Activated T-helper 1 cell treated with Interleukin-2 at 50 U/mL for 16 hours (primary cell): ENCODE results near the gene NDUFAF2.
"Not testable (repeated sequence)": the region's sequence is repeated elsewhere in the genome, so short reads cannot be mapped to it uniquely, and the experiment has no call there.

ENCODE experiments used
- DNase-seq: peaks from one replicate; pipeline ENCODE4 v3.0.0-alpha.2; 2020; ENCODE audit warnings: low read depth

Gene NDUFAF2, protein sequence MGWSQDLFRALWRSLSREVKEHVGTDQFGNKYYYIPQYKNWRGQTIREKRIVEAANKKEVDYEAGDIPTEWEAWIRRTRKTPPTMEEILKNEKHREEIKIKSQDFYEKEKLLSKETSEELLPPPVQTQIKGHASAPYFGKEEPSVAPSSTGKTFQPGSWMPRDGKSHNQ

DNA sequence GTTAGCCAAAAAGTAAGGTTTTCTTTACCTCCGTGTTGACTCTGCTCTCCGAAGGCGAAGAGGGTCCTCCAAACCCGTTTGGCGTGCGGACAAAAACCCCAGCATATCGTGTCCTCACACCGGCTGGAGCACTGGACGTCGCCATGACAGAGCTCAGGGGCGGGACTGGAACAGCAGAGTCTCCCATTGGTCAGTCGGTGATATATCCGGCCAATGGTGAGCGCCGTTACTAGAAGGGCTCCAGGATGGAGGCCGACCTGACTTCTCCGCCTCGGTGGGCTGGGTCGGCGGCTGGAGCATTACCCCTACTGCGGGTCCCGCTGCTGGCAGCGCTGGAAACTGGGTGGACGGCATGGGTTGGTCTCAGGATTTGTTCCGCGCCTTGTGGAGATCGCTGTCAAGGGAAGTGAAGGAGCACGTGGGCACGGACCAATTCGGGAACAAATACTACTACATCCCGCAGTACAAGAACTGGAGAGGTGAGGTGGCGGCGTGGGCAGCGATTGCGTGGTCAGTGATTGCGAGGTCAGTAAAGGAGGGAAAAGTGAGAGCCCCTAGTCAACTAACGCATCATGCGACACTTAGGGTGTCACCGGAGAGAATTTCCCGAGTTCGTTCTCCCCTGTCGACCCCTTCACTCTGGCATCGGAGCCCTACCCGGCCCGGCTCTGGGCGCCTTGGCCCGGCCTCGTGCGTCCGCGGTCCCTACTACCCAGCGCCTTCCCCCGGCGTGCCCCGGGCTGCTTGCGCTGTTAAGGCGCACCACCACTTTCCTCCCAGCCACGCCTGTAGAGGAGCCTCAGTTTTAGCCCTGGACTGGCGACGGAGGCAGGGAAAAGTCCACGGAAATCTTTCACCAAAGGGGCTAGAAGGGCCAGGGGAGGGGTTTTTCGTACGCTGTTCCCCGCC lies at the start of gene NDUFAF2, which contains the start of gene ERCC8:
Gene NDUFAF2, plus strand, starts transcription at position 302 of the 909 bp plus-strand sequence. Its CDS starts 51 bp downstream, at position 353.
Gene ERCC8, minus strand, starts transcription at position 167 of the 909 bp plus-strand sequence. Its CDS starts 62 bp downstream, at position 105.
- peak; percentile 72 for DNase-seq

DNA sequence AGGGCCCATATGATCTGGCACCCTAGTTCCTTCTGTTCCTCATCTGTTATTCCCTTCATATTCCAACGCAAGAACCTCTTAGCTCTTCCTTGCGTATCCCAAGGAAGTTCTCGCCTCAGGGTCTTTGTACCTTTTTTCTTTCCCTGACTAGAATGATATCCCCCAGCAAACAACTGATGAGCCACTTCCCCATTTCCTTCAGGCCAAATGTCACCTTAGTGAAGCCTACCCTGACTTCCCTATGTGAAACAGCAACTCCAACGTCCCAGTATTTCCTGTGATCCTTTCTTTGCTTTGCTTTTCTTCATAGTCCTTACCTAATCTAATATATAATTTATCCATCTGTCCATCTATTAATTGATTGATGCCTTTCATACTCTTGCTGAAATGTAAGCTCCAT lies 48.0 kb upstream of the NDUFAF2 start:
- DNase-seq, result no peak

DNA sequence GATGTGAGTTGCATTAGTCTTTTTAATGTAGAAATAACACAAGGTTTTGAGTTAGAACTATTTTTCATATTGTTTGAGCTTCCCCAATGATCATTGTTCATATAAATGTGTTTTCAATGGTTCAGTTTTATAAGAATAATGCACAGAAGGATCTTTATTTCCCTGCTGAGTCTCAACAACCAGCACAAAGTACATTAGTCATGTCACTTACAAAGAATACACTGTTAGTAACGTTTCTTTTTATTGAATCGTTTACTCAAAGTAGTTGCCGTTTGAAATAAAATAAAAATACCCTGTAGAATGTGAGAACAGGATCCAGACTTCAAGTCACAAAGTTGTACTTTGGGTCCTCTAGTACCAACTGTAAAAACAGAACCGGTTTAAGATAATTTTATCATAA lies 41.6 kb upstream of the NDUFAF2 start:
- no peak for DNase-seq

DNA sequence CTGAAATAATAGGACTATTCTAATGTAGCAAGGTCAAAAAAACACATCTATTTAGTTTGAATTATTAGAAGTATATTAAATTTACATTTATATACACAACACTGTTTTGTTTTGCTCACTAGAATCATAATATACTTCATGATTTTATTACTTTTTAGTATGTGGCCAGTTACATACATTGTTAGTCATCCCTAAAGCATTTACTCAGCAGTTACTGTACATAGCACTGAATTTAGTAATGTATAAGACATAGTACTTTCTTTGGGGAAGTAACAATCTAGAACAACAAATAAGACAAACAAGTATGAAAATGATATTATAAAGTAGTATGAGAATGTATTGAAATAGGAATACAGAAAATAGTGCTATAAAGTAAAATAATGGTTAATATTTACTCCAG lies 28.4 kb upstream of the NDUFAF2 start:
- DNase-seq, result no peak

DNA sequence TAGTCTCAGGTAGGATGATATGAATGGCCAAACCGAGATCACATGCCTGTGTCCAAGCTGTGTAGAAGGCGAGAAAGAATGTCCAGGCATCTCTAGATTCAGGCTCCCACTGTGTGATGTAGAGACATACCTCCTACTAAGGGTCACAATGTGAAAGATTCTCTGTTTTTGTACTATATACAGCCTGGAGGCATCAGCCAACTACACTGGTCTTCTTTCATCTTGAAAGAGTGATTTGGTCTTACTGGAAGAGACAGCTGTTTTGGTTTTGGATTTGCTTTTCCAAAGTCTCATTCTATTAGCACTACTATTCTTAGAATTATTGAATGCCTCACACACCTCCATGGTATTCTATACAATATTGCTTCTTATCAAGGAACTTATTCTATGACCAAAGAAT lies 26.5 kb upstream of the NDUFAF2 start:
- DNase-seq, result no peak

DNA sequence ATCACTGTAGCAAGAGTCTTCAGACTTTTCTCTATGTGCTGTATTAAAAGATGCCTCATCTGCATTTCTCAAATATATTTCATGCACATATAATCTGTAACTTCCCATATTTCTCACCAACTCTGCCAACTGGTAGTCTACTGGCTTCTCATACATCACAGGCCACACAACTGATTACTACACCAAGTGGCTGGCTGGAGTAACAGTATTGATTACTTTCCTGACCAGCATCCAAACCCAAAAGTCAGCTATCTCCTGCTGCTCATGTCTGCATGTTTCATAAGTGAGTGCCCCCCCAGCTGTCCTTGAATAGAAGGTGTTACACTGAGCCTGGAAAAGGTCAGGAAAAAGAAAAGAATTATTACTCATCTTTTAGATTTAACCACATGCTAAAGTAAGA lies 17.6 kb upstream of the NDUFAF2 start:
- DNase-seq, result no peak

DNA sequence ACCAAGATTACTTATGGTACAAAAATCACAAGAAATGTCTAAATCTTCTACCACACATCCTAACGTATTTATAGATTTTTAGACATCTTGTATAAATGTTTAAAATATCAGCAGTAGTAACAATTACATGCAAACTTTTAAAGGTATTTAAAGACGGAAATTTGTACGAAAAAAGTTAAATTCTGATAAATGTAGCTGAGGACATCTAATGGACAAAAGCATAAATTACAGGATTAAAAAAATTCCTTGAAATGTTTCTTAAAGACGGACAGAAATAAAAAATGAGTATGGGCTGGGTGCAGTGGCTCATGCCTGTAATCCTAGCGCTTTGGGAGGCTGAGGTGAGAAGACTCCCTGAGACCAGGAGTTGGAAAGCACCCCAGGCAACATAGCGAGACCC lies 16.0 kb upstream of the NDUFAF2 start:
- no peak for DNase-seq

DNA sequence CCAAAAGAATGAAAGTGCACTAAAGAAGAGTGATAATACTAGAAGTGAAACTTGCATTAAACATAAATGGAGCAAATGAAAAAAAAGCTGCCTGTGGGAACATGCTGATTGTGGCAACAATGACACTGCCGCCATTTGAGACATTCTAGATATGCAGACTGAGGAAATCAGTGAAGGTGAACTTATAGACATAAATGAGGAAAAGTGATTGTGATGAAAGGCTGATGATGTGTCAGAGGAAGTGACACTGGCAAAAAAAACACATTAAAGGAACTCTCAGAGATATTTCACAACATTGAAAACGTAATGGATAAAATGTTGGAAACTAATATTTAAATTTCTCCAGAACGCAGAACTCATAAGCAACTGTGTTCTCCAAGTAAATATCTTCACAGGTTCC lies 1.4 kb upstream of the NDUFAF2 start:
- DNase-seq, result no peak

DNA sequence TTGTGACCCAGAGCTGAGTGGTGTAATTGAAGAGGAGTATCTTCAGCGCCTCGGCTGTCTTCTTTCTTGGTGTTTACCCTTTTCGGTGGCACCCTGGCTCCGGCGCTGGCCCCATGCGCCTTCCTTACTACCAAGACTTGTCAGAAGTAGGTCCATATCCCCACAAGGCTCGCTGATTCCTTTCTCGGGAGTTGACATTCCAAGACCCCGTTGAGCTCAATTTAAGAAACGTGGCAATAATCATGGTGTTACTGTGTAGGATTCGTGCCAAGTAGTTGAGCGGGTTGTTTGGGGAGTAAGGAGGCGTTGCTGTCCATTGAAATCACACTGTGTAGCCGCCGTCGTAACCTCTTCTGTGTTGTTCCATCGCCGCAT lies 795 bp downstream of the NDUFAF2 start:
- DNase-seq, result no peak

DNA sequence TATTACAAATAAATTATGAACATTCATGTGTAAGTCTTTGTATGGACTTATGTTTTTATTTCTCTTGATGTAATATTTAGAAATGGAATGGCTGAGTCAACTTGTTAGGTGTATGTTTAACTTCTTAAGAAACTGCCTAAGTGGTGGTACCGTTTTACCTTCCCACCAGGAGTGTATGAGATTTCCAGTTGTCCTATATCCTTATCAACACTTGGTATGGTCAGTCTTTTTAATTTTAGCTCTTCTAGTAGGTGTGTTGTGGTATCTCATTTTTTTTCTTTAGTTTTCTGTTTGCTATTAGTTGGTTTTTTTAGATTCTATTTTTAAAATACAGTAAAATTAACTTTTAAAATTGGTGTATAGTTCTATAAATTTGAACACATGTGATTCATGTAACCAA lies 3.7 kb downstream of the NDUFAF2 start:
- DNase-seq, result no peak

DNA sequence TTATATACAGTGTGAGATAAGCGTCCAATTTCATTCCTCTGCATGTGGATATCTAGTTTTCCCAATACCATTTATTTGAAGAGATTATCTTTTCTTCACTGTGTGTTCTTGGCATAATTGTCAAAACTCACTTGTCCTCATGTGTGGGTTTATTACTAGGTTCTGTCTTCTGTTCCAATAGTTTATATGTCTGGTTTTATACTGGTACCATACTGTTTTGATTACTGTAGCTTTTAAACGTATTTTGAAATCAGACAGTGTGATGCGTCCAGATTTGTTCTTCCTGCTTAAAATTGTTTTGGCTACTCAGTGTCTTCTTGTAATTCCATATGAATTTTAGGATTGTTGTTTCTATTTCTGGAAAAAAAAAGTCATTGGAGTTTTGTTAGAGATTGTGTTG lies 10.2 kb downstream of the NDUFAF2 start:
- no peak for DNase-seq

DNA sequence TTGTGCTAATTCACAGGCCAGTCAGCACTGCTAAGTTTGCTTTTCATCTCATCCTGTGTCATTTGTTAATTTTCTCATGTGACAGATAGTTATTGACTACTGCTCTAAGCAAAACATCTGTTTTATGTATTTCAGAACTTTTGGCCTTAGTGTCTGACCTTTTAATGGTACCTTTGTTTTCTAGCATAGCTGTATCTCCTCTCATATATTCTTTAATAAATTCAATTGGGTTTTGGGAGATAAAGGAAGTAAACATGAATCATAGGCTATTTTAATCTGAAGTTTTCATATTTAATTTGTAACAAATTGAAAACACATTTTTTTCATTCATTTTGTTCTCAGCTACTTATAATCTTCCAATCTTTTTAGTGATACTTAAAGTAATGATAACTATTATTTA lies 13.1 kb downstream of the NDUFAF2 start:
- no peak for DNase-seq

DNA sequence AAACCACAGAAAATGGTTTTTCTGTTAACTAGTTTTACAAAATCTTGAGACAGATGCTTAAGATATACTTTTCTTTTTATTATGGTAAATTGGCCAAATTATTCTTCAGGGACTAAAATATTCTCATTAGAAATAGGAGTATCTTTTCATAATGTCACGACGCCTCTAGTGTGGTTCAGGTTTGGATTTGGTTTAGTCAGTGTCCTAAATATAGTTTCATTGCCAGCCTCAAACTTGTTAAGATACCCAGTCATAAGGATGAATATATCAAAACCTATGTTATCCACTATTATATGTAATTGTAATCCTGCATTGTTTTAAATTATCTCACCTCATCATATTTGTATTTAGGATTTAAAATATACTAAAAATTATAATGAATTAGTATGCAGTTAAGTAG lies 13.7 kb downstream of the NDUFAF2 start:
- no peak for DNase-seq

DNA sequence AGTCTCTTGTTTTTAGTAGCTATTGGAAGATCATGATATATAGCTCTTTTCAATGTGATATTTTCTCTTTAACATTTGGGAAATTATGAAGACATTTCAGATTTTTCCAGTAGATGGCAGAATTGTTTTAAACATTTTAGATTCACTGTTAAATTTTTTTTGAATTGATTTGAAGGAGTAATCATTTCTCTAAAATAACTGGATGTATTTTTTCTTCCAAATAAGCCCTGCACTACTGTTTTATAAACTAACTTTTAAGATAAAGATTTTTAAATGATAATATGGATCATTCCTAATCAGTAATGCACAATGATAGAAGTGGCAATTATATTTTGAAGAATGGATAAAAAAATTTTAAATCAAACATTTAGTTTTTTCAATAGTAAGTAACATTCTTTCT lies 14.2 kb downstream of the NDUFAF2 start:
- DNase-seq, result no peak

DNA sequence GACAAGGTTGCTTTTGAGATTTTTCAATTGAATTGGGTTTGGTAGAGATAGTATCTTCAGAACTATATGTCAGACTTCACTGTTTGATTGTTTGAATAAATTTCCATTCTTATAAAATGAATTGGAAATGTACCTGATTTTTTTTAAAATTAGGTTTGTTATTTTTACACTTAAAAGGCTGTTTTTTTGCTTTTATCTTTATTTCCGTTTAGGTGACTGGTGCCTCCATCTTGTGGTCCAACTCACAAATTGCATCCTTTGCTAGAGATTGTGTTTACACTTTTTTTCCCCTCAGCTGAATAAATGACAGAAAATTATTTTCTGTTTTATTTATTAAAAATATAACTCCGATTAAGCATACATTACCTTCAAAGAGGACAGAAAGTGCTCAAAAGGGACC lies 15.6 kb downstream of the NDUFAF2 start:
- no peak for DNase-seq

DNA sequence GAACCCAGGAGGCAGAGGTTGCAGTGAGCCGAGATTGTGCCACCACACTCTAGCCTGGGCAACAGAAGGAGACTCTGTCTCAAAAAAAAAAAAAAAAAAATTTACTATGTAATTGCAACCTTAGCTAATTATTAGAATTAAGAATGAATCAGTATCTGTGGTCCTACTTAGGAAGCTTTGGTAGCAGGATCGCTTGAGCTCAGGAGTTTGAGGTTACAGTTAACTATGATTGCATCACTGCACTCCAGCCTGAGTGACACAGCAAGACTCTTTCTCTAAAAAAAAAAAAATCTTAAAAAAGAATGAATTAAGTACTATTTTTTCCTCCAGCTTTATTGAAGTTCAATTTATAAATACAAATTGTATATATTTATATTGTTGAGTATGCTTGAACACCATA lies 16.7 kb downstream of the NDUFAF2 start:
- no peak for DNase-seq

DNA sequence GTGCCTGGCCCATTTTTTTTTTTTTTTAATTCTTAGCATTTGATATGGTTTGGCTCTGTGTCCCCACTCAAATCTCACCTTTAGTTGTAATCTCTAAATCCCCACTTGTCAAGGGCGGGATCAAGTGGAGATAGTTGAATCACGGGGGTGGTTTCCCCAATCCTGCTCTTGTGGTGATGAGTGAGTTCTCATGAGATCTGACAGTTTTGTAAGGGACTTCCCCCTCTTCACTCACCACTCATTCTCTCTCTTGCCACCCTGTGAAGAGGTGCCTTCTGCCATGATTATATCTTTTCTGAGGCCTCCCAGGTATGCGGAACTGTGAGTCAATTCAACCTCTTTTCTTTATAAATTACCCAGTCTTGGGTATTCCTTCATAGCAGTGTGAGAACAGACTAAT lies 27.2 kb downstream of the NDUFAF2 start:
- no peak for DNase-seq

DNA sequence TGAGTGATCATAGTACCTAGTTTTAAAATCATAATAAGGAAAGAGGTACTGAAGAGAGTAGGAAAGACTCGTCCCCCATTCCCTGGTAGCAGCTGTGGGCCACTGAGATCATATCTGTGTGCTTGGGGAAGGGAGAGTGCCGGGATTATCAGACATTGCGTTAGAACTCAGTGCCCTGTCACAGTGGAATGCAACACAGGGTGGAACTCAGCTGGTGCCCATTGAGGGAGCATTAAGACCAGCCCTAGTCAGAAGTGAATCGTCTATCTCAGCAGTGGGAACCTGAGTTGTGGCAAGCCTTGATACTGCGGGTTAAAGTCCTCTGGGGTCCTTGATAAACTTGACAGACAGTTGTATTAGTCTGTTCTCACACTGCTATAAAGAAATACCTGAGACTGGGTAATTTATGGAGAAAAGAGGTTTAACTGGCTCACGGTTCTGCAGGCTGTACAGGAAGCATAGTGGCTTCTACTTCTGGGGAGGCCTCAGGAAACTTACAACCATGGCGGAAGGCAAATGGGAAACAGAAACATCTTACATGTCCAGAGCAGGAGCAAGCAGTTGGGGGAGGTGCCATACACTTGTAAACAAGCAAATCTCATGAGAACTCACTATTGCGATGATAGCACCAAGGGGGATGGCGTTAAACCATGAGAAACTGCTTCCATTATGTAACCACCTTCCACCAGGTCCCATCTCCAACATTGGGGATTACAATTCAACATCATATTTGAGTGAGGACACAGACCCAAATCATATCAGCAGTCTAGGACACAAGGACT lies 33.1 kb downstream of the NDUFAF2 start:
- DNase-seq, result no peak

DNA sequence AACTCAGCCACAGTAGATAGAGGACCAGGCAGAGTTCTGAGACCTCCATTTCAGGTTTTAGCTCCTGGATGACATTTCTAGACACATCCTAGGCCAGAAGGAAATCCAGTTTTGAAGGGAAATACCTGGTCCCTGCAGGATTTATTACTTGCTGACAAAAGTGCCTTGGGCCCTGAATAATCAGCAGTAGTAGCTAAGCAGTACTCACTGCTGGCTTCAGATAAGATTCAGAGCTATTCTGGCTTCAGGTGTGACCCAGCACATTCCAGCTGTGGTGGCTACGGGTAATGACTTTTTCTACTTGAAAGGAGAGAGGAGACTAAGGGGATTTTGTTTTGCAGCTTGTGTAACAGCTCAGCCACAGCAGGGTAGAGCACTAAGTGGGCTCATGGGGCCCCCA lies 34.0 kb downstream of the NDUFAF2 start:
- no peak for DNase-seq

DNA sequence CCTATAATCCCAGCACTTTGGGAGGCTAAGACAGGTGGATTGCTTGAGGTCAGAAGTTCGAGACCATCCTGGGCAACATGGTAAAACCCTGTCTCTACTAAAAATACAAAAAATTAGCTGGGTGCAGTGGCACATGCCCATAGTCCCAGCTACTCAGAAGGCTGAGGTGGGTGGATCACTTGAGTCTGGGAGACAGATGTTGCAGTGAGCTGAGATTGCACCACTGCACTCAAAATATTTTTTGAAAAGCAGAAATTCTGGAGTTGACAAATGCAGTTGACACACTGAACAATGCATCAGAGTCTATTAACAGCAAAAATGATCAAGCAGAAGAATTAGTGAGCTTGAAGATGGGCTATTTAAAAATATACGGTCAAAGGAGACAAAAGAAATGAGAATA lies 35.5 kb downstream of the NDUFAF2 start:
- DNase-seq, result no peak

DNA sequence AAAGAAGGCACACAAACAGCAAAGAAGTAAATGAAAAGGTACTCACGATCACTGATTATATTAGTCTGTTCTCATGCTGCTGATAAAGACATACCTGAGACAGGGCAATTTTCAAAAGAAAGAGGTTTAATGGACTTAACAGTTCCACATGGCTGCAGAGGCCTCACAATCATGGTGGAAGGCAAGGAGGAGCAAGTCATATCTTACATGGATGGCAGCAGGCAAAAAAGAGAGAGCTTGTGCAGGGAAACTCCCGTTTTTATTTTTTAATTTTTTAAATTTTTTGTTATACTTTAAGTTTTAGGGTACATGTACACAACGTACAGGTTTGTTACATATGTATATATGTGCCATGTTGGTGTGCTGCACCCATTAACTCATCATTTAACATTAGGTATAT lies 37.1 kb downstream of the NDUFAF2 start:
- not testable (repeated sequence) for DNase-seq

DNA sequence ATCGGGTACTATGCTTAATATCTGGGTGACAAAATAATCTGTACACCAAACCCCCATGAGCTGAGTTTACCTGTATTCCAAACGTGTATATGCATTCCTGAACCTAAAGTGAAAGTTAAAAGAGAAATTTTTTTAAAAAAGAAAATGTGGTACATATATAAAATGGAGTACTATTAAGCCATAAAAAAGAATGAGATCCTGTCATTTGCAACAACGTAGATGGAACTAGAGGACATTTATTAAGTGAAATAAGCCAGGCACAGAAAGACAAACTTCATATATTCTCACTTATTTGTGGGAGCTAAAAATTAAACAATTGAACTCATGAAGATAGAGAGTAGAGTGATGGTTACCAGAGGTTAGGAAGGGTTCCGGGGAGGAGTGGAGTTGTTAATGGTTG lies 44.8 kb downstream of the NDUFAF2 start:
- DNase-seq, result no peak

DNA sequence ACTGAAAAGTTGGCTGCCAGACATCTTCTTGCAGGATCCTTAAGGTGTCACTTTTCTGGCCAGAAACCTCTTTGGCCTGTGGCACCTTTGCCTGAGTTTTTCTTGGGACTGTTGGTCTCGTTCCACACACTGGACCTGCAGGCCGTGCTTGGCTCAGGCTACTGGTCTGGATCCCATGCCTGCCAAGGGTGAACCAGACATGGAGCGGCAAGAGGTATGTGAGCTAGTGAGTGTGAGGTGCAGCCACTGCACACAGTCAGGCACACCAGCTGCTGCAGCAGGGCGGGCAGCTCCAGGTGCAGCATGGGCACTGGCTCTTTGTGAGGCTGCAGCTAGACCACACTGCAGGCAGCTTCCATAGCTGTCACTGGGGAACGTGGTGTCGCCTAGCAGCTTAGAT lies 47.9 kb downstream of the NDUFAF2 start:
- no peak for DNase-seq
